Measurements from ENCODE around the gene RLN3. TPM values are rescaled to one million over a fixed set of nuclear protein-coding genes. Genes with fewer than 3 reads are reported as not detected.

RLN3 gene
- total and polyA plus RNA-seq, 2 experiments from 2014 or later: not detected

GRCh38 chr19:13987101-13987890, 40.7 kb upstream of the RLN3 start:
- Histone ChIP-seq H3K4me2 (peak overlapping the region; percentile 78), H3K9me2 (ENCODE audit: insufficient read depth) (no peaks in the 10 kb centered on the region), H3K4me1 (ENCODE audit: insufficient read depth) (peaks cover 44% of the 10 kb centered on the region), H4K20me1 (replicated peaks; ENCODE audit: insufficient read depth) (no peaks in the 10 kb centered on the region), H3K79me2 (replicated peaks; ENCODE audit: insufficient read depth) (no peaks in the 10 kb centered on the region), H3K4me3 (peak overlapping the region; percentile 39; the same call in 1 of the 2 replicates), H2AFZ (no peak overlapping the region), H3K27ac (ENCODE audit: low read depth) (peak overlapping the region; percentile 92), H3F3A (replicated peaks; ENCODE audit: low read depth) (peaks cover 15% of the 10 kb centered on the region), H3K36me3 (ENCODE audit: insufficient read depth) (no peaks in the 10 kb centered on the region), H3K27me3 (ENCODE audit: insufficient read depth) (no peaks in the 10 kb centered on the region)
- ATAC-seq (0 out of 3 replicates have a peak, but pooled peaks have one; percentile 3), DNase-seq (ENCODE audit: low spot score) (no peak)
- H3K27ac Mint-ChIP-seq: peak overlapping the region; percentile 93
- TF ChIP-seq JUNB (IDR thresholded peaks at IDR 0.05; ENCODE audit: unreplicated experiment) (no peak), NANOG (IDR thresholded peaks at IDR 0.05; ENCODE audit: borderline replicate concordance) (no peak), ZNF462 (CRISPR knock-in tag; IDR thresholded peaks at IDR 0.05) (no peak), POLR2AphosphoS5 (IDR thresholded peaks at IDR 0.05; ENCODE audit: low read depth) (no peak), ZNF331 (CRISPR knock-in tag; IDR thresholded peaks at IDR 0.05; ENCODE audit: low read depth) (no peak), ZNF114 (CRISPR knock-in tag; IDR thresholded peaks at IDR 0.05) (no peak), STAT1 (IDR thresholded peaks at IDR 0.05; ENCODE audit: unreplicated experiment) (no peak), CREB1 (CRISPR knock-in tag; IDR thresholded peaks at IDR 0.05; ENCODE audit: low read depth) (no peak), CTCF (conservative IDR thresholded peaks at IDR 0.05; ENCODE audit: low read depth in 2 of 2) (no peak), EZH2phosphoT487 (IDR thresholded peaks at IDR 0.05; ENCODE audit: unreplicated experiment) (no peak), EZH2 (IDR thresholded peaks at IDR 0.05; ENCODE audit: low read depth, unreplicated experiment) (no peak)
- H3K36me3 Mint-ChIP-seq (ENCODE audit: low read depth): peaks cover 19% of the 10 kb centered on the region
- no peaks in the 10 kb centered on the region; the same call in 2 of the 3 replicates for H3K9me3 Mint-ChIP-seq
- H3K27me3 Mint-ChIP-seq (ENCODE audit: insufficient read depth, low read depth, poor library complexity): peaks cover 29% of the 10 kb centered on the region
- peaks cover 54% of the 10 kb centered on the region for H3K4me1 Mint-ChIP-seq
- H3K4me3 Mint-ChIP-seq: peak overlapping the region; percentile 50
